Thyroid gland (tissue), 4 donors: ENCODE data around the gene DNER.

Source experiments
- CTCF ChIP-seq, 6 experiments: fragments of 200-600 bp in 3 of 6; fragments of 450-650 bp in 3 of 6; sonication (generic) in 3 of 6; IDR thresholded peaks; one replicate each; pipeline ENCODE4 v1.5.1; 2016 to 2019; ENCODE audit warnings: antibody characterized with exemption in 6 of 6, mild to moderate bottlenecking in 2 of 6, inconsistent platforms in 1 of 6, moderate library complexity in 1 of 6
- POLR2A ChIP-seq, 2 donors: fragments of 450-650 bp; IDR thresholded peaks; one replicate each; pipeline ENCODE4 v1.6.1; 2017; ENCODE audit warnings: antibody characterized with exemption in 2 of 2, mild to moderate bottlenecking in 2 of 2, moderate library complexity in 1 of 2

GRCh38 chr2:229340086-229340760 is 374.1 kb downstream of the DNER start:
- no peak for TF ChIP-seq CTCF (IDR thresholded peaks at IDR 0.05)
- no peak for TF ChIP-seq POLR2A (IDR thresholded peaks at IDR 0.05)
